ENCODE results near the gene LRRC14B. TPM values are rescaled to one million over a fixed set of nuclear protein-coding genes. Genes with fewer than 3 reads are reported as not detected.

LRRC14B gene
- total and polyA plus RNA-seq, 2 donors (not counting 1 experiment from before 2014, with no cell fraction given) = not detected

DNA sequence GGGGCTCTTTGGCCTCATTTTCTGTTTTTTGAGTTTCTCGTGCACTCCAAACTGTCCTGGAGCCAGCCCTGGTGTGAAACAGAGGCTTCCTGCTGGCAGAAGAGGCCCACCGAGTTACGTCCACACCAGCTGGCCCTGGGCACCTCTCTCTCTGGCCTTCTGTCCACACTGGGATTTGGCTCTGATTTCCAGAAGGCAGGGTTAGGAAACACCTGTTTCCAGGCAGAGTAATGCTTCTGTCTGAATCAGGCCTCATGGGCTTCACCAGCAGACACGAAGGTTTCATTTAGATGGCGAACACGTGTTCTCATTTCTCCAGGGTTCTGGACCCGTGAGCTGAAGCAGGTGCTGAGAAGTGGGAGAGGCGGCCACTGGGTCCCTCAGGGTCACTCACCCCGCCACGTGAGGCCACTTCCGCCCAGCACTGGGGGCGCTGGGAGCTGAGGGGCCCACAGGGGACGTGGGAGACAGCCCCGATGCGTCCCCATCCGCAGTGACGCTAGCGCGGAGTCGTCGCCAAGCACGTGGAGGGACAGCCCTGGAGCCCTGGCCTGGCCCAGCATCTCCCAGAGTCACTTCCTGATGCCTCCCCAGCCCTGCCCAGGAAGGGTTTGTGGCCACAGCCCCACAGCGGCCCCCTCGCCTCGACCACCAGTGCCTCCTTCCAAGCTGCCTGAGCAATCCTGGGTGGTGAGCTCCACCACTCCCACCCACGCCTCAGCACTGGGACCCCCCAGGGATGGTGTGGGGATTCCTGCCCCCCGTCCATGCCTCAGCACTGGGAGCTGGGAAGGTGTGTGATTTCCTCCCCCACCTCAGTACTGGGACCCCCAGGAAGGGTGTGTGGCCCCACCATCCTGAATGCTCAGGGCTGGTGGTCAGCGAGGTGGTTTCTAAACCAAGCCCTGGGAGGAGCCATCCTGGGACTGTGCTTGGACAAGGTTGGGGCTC, 4.9 kb upstream of the LRRC14B start:
- Histone ChIP-seq H2AFZ (ENCODE audit: low read length) (no peak overlapping the region), H3K9me3 (ENCODE audit: control insufficient read depth, insufficient read depth, low read depth, low read length) (no peaks in the 10 kb centered on the region), H3K36me3 (ENCODE audit: control insufficient read depth, insufficient read depth, low read length) (no peaks in the 10 kb centered on the region), H3K4me1 (ENCODE audit: control insufficient read depth, extremely low read depth, insufficient read depth, low read length) (peaks cover 3% of the 10 kb centered on the region), H3K9ac (ENCODE audit: insufficient read depth, low read length) (no peak overlapping the region), H3K27ac (ENCODE audit: insufficient read depth, low read length) (no peak overlapping the region), H4K20me1 (ENCODE audit: control insufficient read depth, extremely low read depth, insufficient read depth, low read length) (no peaks in the 10 kb centered on the region), H3K4me2 (ENCODE audit: extremely low read depth, insufficient read depth, low read length) (no peak overlapping the region), H3K27me3 (ENCODE audit: control insufficient read depth, insufficient read depth, low read length) (no peaks in the 10 kb centered on the region), H3K4me3 (replicated peaks in 1 of 4; ENCODE audit: control extremely low read depth in 1 of 4, insufficient read depth in 1 of 4, low read depth in 3 of 4, low read length in 4 of 4) (no peak overlapping the region), H3K79me2 (ENCODE audit: control insufficient read depth, insufficient read depth, low read length) (no peaks in the 10 kb centered on the region)
- DNase-seq (ENCODE audit: low read depth in 2 of 2) = no peak
- TF ChIP-seq EZH2 (IDR thresholded peaks at IDR 0.05; ENCODE audit: low read length, missing control alignments) = no peak
- TF ChIP-seq, protein P1, sequence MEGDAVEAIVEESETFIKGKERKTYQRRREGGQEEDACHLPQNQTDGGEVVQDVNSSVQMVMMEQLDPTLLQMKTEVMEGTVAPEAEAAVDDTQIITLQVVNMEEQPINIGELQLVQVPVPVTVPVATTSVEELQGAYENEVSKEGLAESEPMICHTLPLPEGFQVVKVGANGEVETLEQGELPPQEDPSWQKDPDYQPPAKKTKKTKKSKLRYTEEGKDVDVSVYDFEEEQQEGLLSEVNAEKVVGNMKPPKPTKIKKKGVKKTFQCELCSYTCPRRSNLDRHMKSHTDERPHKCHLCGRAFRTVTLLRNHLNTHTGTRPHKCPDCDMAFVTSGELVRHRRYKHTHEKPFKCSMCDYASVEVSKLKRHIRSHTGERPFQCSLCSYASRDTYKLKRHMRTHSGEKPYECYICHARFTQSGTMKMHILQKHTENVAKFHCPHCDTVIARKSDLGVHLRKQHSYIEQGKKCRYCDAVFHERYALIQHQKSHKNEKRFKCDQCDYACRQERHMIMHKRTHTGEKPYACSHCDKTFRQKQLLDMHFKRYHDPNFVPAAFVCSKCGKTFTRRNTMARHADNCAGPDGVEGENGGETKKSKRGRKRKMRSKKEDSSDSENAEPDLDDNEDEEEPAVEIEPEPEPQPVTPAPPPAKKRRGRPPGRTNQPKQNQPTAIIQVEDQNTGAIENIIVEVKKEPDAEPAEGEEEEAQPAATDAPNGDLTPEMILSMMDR (conservative IDR thresholded peaks at IDR 0.05 in 1 of 2, IDR thresholded peaks at IDR 0.05 in 1 of 2; ENCODE audit: low read depth in 1 of 2, low read length in 2 of 2) = no peak

DNA sequence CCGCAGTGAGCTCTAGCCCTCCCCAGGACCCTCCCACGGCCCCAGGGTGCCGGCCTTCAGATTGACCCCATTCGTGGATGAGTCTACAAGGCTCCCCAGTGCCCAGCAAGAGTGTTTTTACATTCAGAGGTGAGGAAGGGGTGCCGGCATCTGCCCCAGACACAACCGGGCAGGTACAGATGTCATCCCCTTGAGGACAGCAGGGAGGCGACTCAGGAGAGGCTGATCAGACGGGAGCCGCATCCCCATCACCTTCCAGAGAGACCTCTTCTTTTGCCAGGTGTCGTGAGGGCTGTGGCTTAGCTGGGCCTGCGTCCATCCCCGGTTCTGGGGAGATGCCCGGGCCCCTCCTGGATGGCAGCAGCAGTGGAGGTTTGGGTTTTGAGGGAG, 4.3 kb upstream of the LRRC14B start:
- H3K27me3 ChIP-seq (ENCODE audit: control insufficient read depth, insufficient read depth, low read length) = no peaks in the 10 kb centered on the region
- no peak overlapping the region for H3K4me2 ChIP-seq (ENCODE audit: extremely low read depth, insufficient read depth, low read length)
- H3K9me3 ChIP-seq (ENCODE audit: control insufficient read depth, insufficient read depth, low read depth, low read length) = no peaks in the 10 kb centered on the region
- no peaks in the 10 kb centered on the region for H3K79me2 ChIP-seq (ENCODE audit: control insufficient read depth, insufficient read depth, low read length)
- H3K4me1 ChIP-seq (ENCODE audit: control insufficient read depth, extremely low read depth, insufficient read depth, low read length) = peaks cover 3% of the 10 kb centered on the region
- H3K36me3 ChIP-seq (ENCODE audit: control insufficient read depth, insufficient read depth, low read length) = no peaks in the 10 kb centered on the region
- no peak for DNase-seq (ENCODE audit: low read depth in 2 of 2)
- H2AFZ ChIP-seq (ENCODE audit: low read length) = no peak overlapping the region
- TF ChIP-seq, protein P1 (conservative IDR thresholded peaks at IDR 0.05 in 1 of 2, IDR thresholded peaks at IDR 0.05 in 1 of 2; ENCODE audit: low read depth in 1 of 2, low read length in 2 of 2) = no peak
- no peak for TF ChIP-seq EZH2 (IDR thresholded peaks at IDR 0.05; ENCODE audit: low read length, missing control alignments)
- no peak overlapping the region for H3K4me3 ChIP-seq (replicated peaks in 1 of 4; ENCODE audit: control extremely low read depth in 1 of 4, insufficient read depth in 1 of 4, low read depth in 3 of 4, low read length in 4 of 4)
- H4K20me1 ChIP-seq (ENCODE audit: control insufficient read depth, extremely low read depth, insufficient read depth, low read length) = no peaks in the 10 kb centered on the region
- H3K9ac ChIP-seq (ENCODE audit: insufficient read depth, low read length) = no peak overlapping the region
- H3K27ac ChIP-seq (ENCODE audit: insufficient read depth, low read length) = no peak overlapping the region

DNA sequence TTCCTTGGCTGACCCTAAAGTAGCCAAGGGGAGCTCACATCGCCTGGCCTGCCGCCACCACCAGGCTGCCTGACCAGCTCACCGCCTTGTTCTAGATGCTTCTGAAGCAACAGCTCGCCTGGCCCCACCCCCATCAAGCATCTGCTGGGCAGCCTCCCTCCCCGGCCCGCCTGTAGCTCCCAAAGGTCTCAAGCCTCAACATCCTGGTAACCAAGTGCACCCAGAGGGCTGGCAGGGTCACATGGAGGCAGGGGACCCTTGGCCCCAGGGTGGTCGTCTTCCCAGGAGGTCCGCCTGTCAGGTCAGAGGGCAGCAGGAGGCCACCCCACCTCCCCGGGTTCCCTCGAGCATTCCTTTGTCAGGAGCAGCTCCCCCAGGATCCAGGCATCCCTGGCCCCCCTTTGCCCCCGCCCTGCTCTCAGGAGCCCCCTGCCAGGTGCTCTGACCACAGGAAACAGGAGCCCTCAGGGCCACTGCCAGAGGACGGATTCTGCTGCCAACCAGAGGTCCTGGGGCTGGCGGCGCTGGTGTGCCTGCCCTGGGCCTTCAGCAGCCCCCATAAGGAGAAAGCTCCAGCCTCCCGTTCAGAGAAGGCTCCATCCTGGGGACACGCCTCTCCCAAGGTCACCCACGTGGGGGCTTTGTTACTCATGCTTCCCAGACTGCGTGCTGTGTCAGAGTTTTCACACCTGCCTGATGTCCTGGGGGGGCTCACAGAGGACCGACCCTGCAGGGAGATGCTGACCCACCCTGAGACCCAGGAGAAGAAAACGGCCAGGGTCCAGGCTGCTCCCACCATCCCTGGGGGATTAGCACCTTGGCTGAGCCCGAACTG, 3.5 kb upstream of the LRRC14B start:
- Histone ChIP-seq H3K4me3 (replicated peaks in 1 of 4; ENCODE audit: control extremely low read depth in 1 of 4, insufficient read depth in 1 of 4, low read depth in 3 of 4, low read length in 4 of 4) (peak overlapping the region in 1 of 4 experiments; percentile 12), H3K9ac (ENCODE audit: insufficient read depth, low read length) (no peak overlapping the region)
- DNase-seq (ENCODE audit: low read depth in 2 of 2) = no peak

More for the DNA sequence above, 3.5 kb upstream of the LRRC14B start:
- peak overlapping the region; percentile 79 for H2AFZ ChIP-seq (ENCODE audit: low read length)
- TF ChIP-seq EZH2 (IDR thresholded peaks at IDR 0.05; ENCODE audit: low read length, missing control alignments) = no peak
- TF ChIP-seq, protein P1 (conservative IDR thresholded peaks at IDR 0.05 in 1 of 2, IDR thresholded peaks at IDR 0.05 in 1 of 2; ENCODE audit: low read depth in 1 of 2, low read length in 2 of 2) = no peak
- H3K27ac ChIP-seq (ENCODE audit: insufficient read depth, low read length) = no peak overlapping the region
- H3K79me2 ChIP-seq (ENCODE audit: control insufficient read depth, insufficient read depth, low read length) = no peaks in the 10 kb centered on the region
- no peaks in the 10 kb centered on the region for H3K36me3 ChIP-seq (ENCODE audit: control insufficient read depth, insufficient read depth, low read length)
- H3K4me2 ChIP-seq (ENCODE audit: extremely low read depth, insufficient read depth, low read length) = peak overlapping the region; percentile 75
- no peaks in the 10 kb centered on the region for H3K9me3 ChIP-seq (ENCODE audit: control insufficient read depth, insufficient read depth, low read depth, low read length)
- H3K4me1 ChIP-seq (ENCODE audit: control insufficient read depth, extremely low read depth, insufficient read depth, low read length) = peaks cover 3% of the 10 kb centered on the region
- H3K27me3 ChIP-seq (ENCODE audit: control insufficient read depth, insufficient read depth, low read length) = peaks cover 4% of the 10 kb centered on the region
- no peaks in the 10 kb centered on the region for H4K20me1 ChIP-seq (ENCODE audit: control insufficient read depth, extremely low read depth, insufficient read depth, low read length)
